Sigmoid colon (tissue), 7 donors: ENCODE measurements around the gene INPP1. TPM values are rescaled to one million over a fixed set of nuclear protein-coding genes. Genes with fewer than 3 reads are reported as not detected.

ENCODE experiments used
- DNase-seq: peaks from one replicate; pipeline ENCODE4 v3.0.0-alpha.2; 2019
- H3K27ac ChIP-seq, 4 donors: fragments of 200-600 bp; sonication (generic); one replicate each; pipeline ENCODE4 v1.5.1; 2016 to 2019; ENCODE audit warnings: mild to moderate bottlenecking in 1 of 4
- H3K27me3 ChIP-seq, 3 donors: fragments of 200-600 bp; sonication (generic); one replicate each; pipeline ENCODE4 v1.5.1; 2019; ENCODE audit warnings: mild to moderate bottlenecking in 1 of 3
- H3K36me3 ChIP-seq, 4 donors: fragments of 200-600 bp; sonication (generic); one replicate each; pipeline ENCODE4 v1.5.1; 2016 to 2019
- H3K4me1 ChIP-seq, 4 donors: fragments of 200-600 bp; sonication (generic); one replicate each; pipeline ENCODE4 v1.5.1; 2017 to 2019
- H3K4me3 ChIP-seq, 4 donors: fragments of 200-600 bp; sonication (generic); one replicate each; pipeline ENCODE4 v1.5.1; 2017 to 2019; ENCODE audit warnings: mild to moderate bottlenecking in 2 of 4, moderate library complexity in 1 of 4
- H3K9me3 ChIP-seq, 4 donors: fragments of 200-600 bp in 3 of 4; sonication (generic) in 3 of 4; one replicate each; pipeline versions ENCODE4 v1.5.1 to v1.6.1; 2013 to 2019
- CTCF ChIP-seq, 4 experiments: fragments of 450-650 bp in 3 of 4; fragments of 200-600 bp in 1 of 4; IDR thresholded peaks; one replicate each; pipeline ENCODE4 v1.5.1; 2016 to 2019; ENCODE audit warnings: antibody characterized with exemption in 4 of 4, mild to moderate bottlenecking in 3 of 4, moderate library complexity in 2 of 4
- EP300 ChIP-seq, 4 donors: sonication (generic); formaldehyde crosslinking; IDR thresholded peaks; one replicate each; pipeline ENCODE4 v1.6.1; 2017; ENCODE audit warnings: antibody characterized with exemption in 4 of 4
- POLR2A ChIP-seq, 2 donors: fragments of 450-650 bp; IDR thresholded peaks; one replicate each; pipeline ENCODE4 v1.6.1; 2016; ENCODE audit warnings: antibody characterized with exemption in 2 of 2, mild to moderate bottlenecking in 2 of 2, moderate library complexity in 2 of 2
- POLR2AphosphoS5 ChIP-seq, 4 donors: sonication (generic); formaldehyde crosslinking; IDR thresholded peaks; one replicate each; pipeline ENCODE4 v1.6.1; 2017; ENCODE audit warnings: antibody characterized with exemption in 4 of 4
- WGBS, 2 donors: extraction: QIAGEN DNeasy Blood & Tissue Kit; methylation state at CpG; one replicate each; pipeline ENCODE4 v1.1.7; 2013; 5-methylcytosine and 5-hydroxymethylcytosine counted together
- intact Hi-C: fragments of 100-400 bp; cut with DNase I; formaldehyde crosslinking; loops from one replicate; pipeline ENCODE4 v1.15.1; 2023
- polyA plus RNA-seq, 3 donors: library from polyadenylated mRNA; stranded (reverse); fragments of 200-250 nt; gene quantifications; one replicate each; pipeline ENCODE4 v1.2.3, GENCODE V29; 2013
- total RNA-seq, 4 donors: library from RNA; depleted of rRNA; stranded (reverse); fragments of >200 nt; gene quantifications; one replicate each; pipeline ENCODE4 v1.1.0, GENCODE V29; 2016
- donor health status: healthy with polysubstance abuse.
- donor health status: Bipolar disorder and iron deficiency.
- donor health status: healthy.

INPP1 gene
- total and polyA plus RNA-seq, 7 donors = 12.5 to 46.2 (median 19.9) TPM

- TF ChIP-seq EP300 (IDR thresholded peaks at IDR 0.05) (no peak), CTCF (IDR thresholded peaks at IDR 0.05) (no peak), POLR2AphosphoS5 (IDR thresholded peaks at IDR 0.05) (no peak), POLR2A (IDR thresholded peaks at IDR 0.05) (no peak)
Observed at GRCh38 chr2:190351955-190352354, 8.6 kb downstream of the INPP1 start.

GRCh38 chr2:190352668-190353536, 9.5 kb downstream of the INPP1 start:
- peaks cover 0 to 8% (median 0%) of the 10 kb centered on the region in 4 donors for H3K36me3 ChIP-seq
- TF ChIP-seq CTCF (IDR thresholded peaks at IDR 0.05) (no peak), EP300 (IDR thresholded peaks at IDR 0.05) (no peak), POLR2A (IDR thresholded peaks at IDR 0.05) (no peak), POLR2AphosphoS5 (IDR thresholded peaks at IDR 0.05) (no peak)
- no peaks in the 10 kb centered on the region for H3K27me3 ChIP-seq
- intact Hi-C loops = no loop called here
- peaks cover 0 to 34% (median 15%) of the 10 kb centered on the region in 4 donors for H3K4me1 ChIP-seq
- H3K27ac ChIP-seq = peak overlapping the region; percentile 5 to 52 (median 24)
- no peak overlapping the region for H3K4me3 ChIP-seq
- H3K9me3 ChIP-seq = no peaks in the 10 kb centered on the region
- WGBS, 2 donors = 77 to 83% methylated on average over 8 of the region's 8 CpGs
- no peak for DNase-seq

More at GRCh38 chr2:190351955-190352354, 8.6 kb downstream of the INPP1 start:
- intact Hi-C loops = no loop called here
- no peaks in the 10 kb centered on the region for H3K9me3 ChIP-seq
- no peak overlapping the region for H3K4me3 ChIP-seq
- peaks cover 0 to 25% (median 9%) of the 10 kb centered on the region in 4 donors for H3K4me1 ChIP-seq
- H3K27me3 ChIP-seq = no peaks in the 10 kb centered on the region
- no peak overlapping the region for H3K27ac ChIP-seq
- peaks cover 0 to 8% (median 0%) of the 10 kb centered on the region in 4 donors for H3K36me3 ChIP-seq
- 23 to 67% methylated on average over 3 of the region's 3 CpGs for WGBS, 2 donors
- DNase-seq = no peak

- Histone ChIP-seq H3K27me3 (no peaks in the 10 kb centered on the region), H3K4me1 (peaks cover 0 to 41% (median 22%) of the 10 kb centered on the region in 4 donors), H3K9me3 (no peaks in the 10 kb centered on the region), H3K36me3 (peaks cover 0 to 8% (median 0%) of the 10 kb centered on the region in 4 donors), H3K4me3 (no peak overlapping the region), H3K27ac (peak overlapping the region; percentile 5 to 52 (median 24))
- no peak for DNase-seq
- no peak for TF ChIP-seq EP300 (IDR thresholded peaks at IDR 0.05)
- no peak for TF ChIP-seq CTCF (IDR thresholded peaks at IDR 0.05)
- no peak for TF ChIP-seq POLR2AphosphoS5 (IDR thresholded peaks at IDR 0.05)
- TF ChIP-seq POLR2A (IDR thresholded peaks at IDR 0.05) = no peak
- intact Hi-C loops = no loop called here
Observed at GRCh38 chr2:190353537-190353899, 10.1 kb downstream of the INPP1 start.

- H3K27me3 ChIP-seq = no peaks in the 10 kb centered on the region
- intact Hi-C loops = no loop called here
- peaks cover 0 to 8% (median 0%) of the 10 kb centered on the region in 4 donors for H3K36me3 ChIP-seq
- no peak for DNase-seq
- TF ChIP-seq CTCF (IDR thresholded peaks at IDR 0.05) (no peak), EP300 (IDR thresholded peaks at IDR 0.05) (no peak), POLR2AphosphoS5 (IDR thresholded peaks at IDR 0.05) (no peak), POLR2A (IDR thresholded peaks at IDR 0.05) (no peak)
- H3K4me1 ChIP-seq = peaks cover 0 to 47% (median 28%) of the 10 kb centered on the region in 4 donors
- peak overlapping the region; percentile 16 to 52 (median 27) for H3K27ac ChIP-seq
- WGBS, 2 donors = 63 to 85% methylated on average over 12 of the region's 12 CpGs
- no peak overlapping the region for H3K4me3 ChIP-seq
- no peaks in the 10 kb centered on the region for H3K9me3 ChIP-seq
Observed at GRCh38 chr2:190354003-190354690, 10.8 kb downstream of the INPP1 start.
